Natural killer cell (primary cell): Measurements from ENCODE around the gene PGAP1. TPM values are rescaled to one million over a fixed set of nuclear protein-coding genes. Genes with fewer than 3 reads are reported as not detected.

Source experiments
- ATAC-seq, 3 donors: fragments of 150-1000 bp in 2 of 3; fragments of 200-7000 bp in 1 of 3; cut with Tn5 transposase; 1 replicate in 1 of 3; 2 replicates in 2 of 3; pipeline ENCODE4 v1.10.0; 2021; ENCODE audit warnings: mild to moderate bottlenecking in 2 of 3, moderate library complexity in 2 of 3
- DNase-seq, 2 donors: peaks; one replicate each; pipeline versions ENCODE4 v3.0.0 to v3.0.0-alpha.2; 2013 to 2021; ENCODE audit warnings: mixed read lengths in 1 of 2
- H3K27ac ChIP-seq: one replicate; pipeline ENCODE4 v1.5.1; 2013; ENCODE audit warnings: mild to moderate bottlenecking, low read length
- H3K27me3 ChIP-seq: one replicate; pipeline ENCODE4 v1.6.1; 2013; ENCODE audit warnings: low read length; ENCODE audit not compliant: control insufficient read depth, insufficient read depth
- H3K36me3 ChIP-seq: one replicate; pipeline ENCODE4 v1.6.1; 2013; ENCODE audit warnings: low read length; ENCODE audit not compliant: control insufficient read depth, insufficient read depth
- H3K4me1 ChIP-seq: one replicate; pipeline ENCODE4 v1.6.1; 2013; ENCODE audit warnings: low read length; ENCODE audit not compliant: control insufficient read depth, insufficient read depth
- H3K4me3 ChIP-seq: one replicate; pipeline ENCODE4 v1.5.1; 2013; ENCODE audit warnings: low read length
- H3K9me3 ChIP-seq: one replicate; pipeline ENCODE4 v1.6.1; 2013; ENCODE audit warnings: low read length; ENCODE audit not compliant: control insufficient read depth, insufficient read depth
- H3K27ac Mint-ChIP-seq, 2 donors: one replicate each; pipeline ENCODE4 v1.8.0; 2022; ENCODE audit warnings: mild to moderate bottlenecking in 2 of 2, mixed read lengths in 2 of 2, moderate library complexity in 1 of 2
- H3K27me3 Mint-ChIP-seq, 2 donors: one replicate each; pipeline ENCODE4 v1.8.0; 2022; ENCODE audit warnings: low read depth in 2 of 2, mixed read lengths in 2 of 2
- H3K36me3 Mint-ChIP-seq: one replicate; pipeline ENCODE4 v1.8.0; 2022; ENCODE audit warnings: mixed read lengths
- H3K4me1 Mint-ChIP-seq, 2 donors: one replicate each; pipeline ENCODE4 v1.8.0; 2022; ENCODE audit warnings: mixed read lengths in 2 of 2
- H3K4me3 Mint-ChIP-seq: one replicate; pipeline ENCODE4 v1.8.0; 2022; ENCODE audit warnings: mild to moderate bottlenecking, moderate library complexity, mixed read lengths
- H3K9me3 Mint-ChIP-seq, 2 donors: one replicate each; pipeline ENCODE4 v1.8.0; 2022; ENCODE audit warnings: mixed read lengths in 2 of 2
- CTCF ChIP-seq: fragments of 200-600 bp; IDR thresholded peaks from one replicate; pipeline ENCODE4 v1.8.0; 2022; ENCODE audit warnings: antibody characterized with exemption
- WGBS: methylation state at CpG from one replicate; pipeline ENCODE4 v1.1.7; 2013; ENCODE audit warnings: missing lambda C conversion rate; ENCODE audit not compliant: insufficient coverage; 5-methylcytosine and 5-hydroxymethylcytosine counted together
- intact Hi-C: fragments of 100-400 bp; cut with micrococcal nuclease; formaldehyde crosslinking; loops from one replicate; pipeline ENCODE4 v1.14.2; 2022
- total RNA-seq, 4 donors: library from RNA; stranded (reverse); fragments of 120-200 nt in 1 of 4; gene quantifications; one replicate each; pipeline versions ENCODE4 v1.2.3 to v1.2.4, GENCODE V29; 2013 to 2022

Gene PGAP1
- total RNA-seq, 3 donors from 2014 or later (not counting 1 experiment from before 2014, with no cell fraction given) = 2.5 to 4.9 (median 3.3) TPM

GRCh38 chr2:196944570-196944969, 18.1 kb upstream of the PGAP1 start:
- DNase-seq = no peak
- TF ChIP-seq CTCF = no peak
- WGBS = 75% methylated on average over 4 of the region's 4 CpGs
- H3K27me3 Mint-ChIP-seq = peaks cover 0 to 7% of the 10 kb centered on the region in 2 donors
- Histone ChIP-seq H3K4me1 (no peaks in the 10 kb centered on the region), H3K9me3 (no peaks in the 10 kb centered on the region), H3K4me3 (no peak overlapping the region), H3K27me3 (no peaks in the 10 kb centered on the region), H3K27ac (no peak overlapping the region), H3K36me3 (no peaks in the 10 kb centered on the region)
- intact Hi-C loops = no loop called here
- no peaks in the 10 kb centered on the region for H3K9me3 Mint-ChIP-seq
- no peaks in the 10 kb centered on the region for H3K36me3 Mint-ChIP-seq
- H3K27ac Mint-ChIP-seq = no peak overlapping the region
- no peak for ATAC-seq
- H3K4me1 Mint-ChIP-seq = no peaks in the 10 kb centered on the region
- no peak overlapping the region for H3K4me3 Mint-ChIP-seq

DNA sequence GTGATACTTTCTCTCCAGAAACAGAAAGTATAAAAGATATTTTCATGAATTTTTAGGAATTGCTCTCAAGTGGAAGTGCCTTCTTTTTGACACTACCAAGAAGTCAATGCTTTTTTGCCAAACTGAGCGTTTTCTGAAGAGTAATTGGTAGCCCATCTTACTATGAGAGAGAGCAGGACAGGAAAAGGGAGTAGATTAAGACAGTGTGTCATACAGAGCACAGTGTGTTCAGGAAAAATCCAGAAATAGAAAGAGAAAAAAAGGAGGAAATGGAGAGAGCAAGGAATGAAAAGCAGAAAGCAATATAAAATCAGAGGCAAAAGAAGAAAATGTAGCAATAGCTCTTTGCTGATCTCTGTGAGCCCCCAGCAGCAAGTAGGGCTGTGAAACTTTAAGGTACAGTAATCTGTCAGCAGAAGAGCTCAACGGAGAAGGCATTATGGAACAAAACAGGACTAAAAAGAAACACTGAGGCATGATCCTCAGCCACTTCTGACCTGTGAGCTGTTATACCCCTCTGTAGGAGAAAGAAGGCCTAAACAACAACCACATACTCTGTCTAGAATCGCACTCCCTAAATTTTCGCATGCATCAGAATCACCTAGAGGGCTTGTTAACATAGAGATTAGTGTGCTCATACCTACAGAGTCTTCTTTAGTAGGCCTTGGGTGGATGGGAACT, 15.0 kb upstream of the PGAP1 start:
- Histone ChIP-seq H3K9me3 (no peaks in the 10 kb centered on the region), H3K4me3 (no peak overlapping the region), H3K4me1 (no peaks in the 10 kb centered on the region), H3K36me3 (no peaks in the 10 kb centered on the region), H3K27me3 (no peaks in the 10 kb centered on the region), H3K27ac (no peak overlapping the region)
- no peak for DNase-seq
- 96% methylated on average over 4 of the region's 4 CpGs for WGBS
- no peak for TF ChIP-seq CTCF
- no peaks in the 10 kb centered on the region for H3K36me3 Mint-ChIP-seq
- H3K4me3 Mint-ChIP-seq = no peak overlapping the region
- no peak for ATAC-seq
- no peak overlapping the region for H3K27ac Mint-ChIP-seq
- H3K4me1 Mint-ChIP-seq = no peaks in the 10 kb centered on the region
- intact Hi-C loops = no loop called here
- peaks cover 0 to 7% of the 10 kb centered on the region in 2 donors for H3K27me3 Mint-ChIP-seq
- no peaks in the 10 kb centered on the region for H3K9me3 Mint-ChIP-seq

- DNase-seq = no peak
- H3K9me3 Mint-ChIP-seq = no peaks in the 10 kb centered on the region
- H3K27ac Mint-ChIP-seq = no peak overlapping the region
- intact Hi-C loops = no loop called here
- Histone ChIP-seq H3K4me1 (no peaks in the 10 kb centered on the region), H3K4me3 (no peak overlapping the region), H3K36me3 (no peaks in the 10 kb centered on the region), H3K9me3 (no peaks in the 10 kb centered on the region), H3K27ac (no peak overlapping the region), H3K27me3 (no peaks in the 10 kb centered on the region)
- ATAC-seq = no peak
- H3K4me3 Mint-ChIP-seq = no peak overlapping the region
- peaks cover 0 to 7% of the 10 kb centered on the region in 2 donors for H3K27me3 Mint-ChIP-seq
- no peaks in the 10 kb centered on the region for H3K36me3 Mint-ChIP-seq
- 100% methylated on average over 1 of the region's 1 CpG for WGBS
- no peak for TF ChIP-seq CTCF
- H3K4me1 Mint-ChIP-seq = no peaks in the 10 kb centered on the region
These were observed 12.9 kb upstream of the PGAP1 start for GRCh38 chr2:196939371-196939770.

DNA sequence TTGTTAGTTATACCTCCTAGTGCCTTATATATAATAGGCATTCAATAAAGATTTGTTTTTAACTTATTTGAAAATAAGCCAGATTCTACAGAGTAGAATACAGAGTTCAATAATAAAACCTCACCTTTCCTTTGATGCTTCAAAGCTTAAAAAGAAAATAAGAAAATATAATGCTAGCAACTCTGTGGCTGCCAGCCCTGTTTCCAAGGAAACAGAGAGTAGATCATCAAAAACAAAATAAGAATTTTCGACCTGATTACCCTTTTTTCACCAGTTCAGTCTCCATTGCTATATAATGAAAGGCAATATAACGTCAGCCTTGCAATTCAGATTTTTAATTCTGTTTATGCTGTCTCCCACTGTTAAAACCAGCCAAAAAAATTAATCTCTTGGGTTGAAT, 8.9 kb upstream of the PGAP1 start:
- DNase-seq (no peak), ATAC-seq (no peak)
- H3K36me3 ChIP-seq = no peaks in the 10 kb centered on the region
- H3K4me1 Mint-ChIP-seq = no peaks in the 10 kb centered on the region
- H3K27ac ChIP-seq = no peak overlapping the region
- H3K4me3 Mint-ChIP-seq = no peak overlapping the region
- no peak overlapping the region for H3K4me3 ChIP-seq
- H3K27me3 Mint-ChIP-seq = no peaks in the 10 kb centered on the region
- H3K4me1 ChIP-seq = no peaks in the 10 kb centered on the region
- intact Hi-C loops = no loop called here
- no peaks in the 10 kb centered on the region for H3K9me3 Mint-ChIP-seq
- no peaks in the 10 kb centered on the region for H3K27me3 ChIP-seq
- no peak overlapping the region for H3K27ac Mint-ChIP-seq
- H3K9me3 ChIP-seq = no peaks in the 10 kb centered on the region
- 63% methylated on average over 2 of the region's 2 CpGs for WGBS
- no peaks in the 10 kb centered on the region for H3K36me3 Mint-ChIP-seq
- no peak for TF ChIP-seq CTCF
